Stromal cell of bone marrow (primary cell): Measurements from ENCODE around the gene CBX7.

Experiments used
- DNase-seq: peaks from one replicate; pipeline ENCODE4 v3.0.0-alpha.2; 2012; ENCODE audit warnings: low read depth

Gene CBX7

GRCh38 chr22:39123751-39124581, 28.5 kb downstream of the CBX7 start:
- no peak for DNase-seq

DNA sequence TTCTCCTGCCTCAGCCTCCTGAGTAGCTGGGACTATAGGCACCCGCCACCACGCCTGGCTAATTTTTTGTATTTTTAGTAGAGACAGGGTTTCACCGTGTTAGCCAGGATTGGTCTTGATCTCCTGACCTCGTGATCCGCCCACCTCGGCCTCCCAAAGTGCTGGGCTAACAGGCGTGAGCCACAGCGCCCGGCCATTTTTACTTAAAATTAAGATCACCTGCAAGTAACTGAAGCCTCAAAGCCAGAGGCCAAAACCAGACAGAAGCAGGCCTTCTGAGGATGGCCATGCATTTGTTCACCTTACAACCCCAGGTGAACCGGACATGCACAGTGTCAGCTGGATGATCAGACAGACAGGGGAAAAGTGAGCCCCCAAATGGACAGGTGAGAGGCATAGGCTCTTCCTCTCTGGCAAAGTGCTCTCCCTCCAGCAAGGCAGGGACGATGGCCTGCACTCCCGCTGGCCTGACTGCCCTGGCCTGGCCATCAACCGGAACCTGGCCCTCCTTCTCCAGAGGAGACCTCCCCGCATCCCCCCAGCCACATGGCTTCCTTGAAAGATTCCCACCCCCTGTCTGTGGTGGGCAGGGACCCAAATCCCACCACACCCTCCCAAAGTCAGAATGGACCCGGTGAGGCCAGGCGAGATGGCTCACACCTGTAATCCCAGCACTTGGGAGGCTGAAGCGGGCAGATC, 29.6 kb downstream of the CBX7 start:
- DNase-seq = no peak

- no peak for DNase-seq
Measured at GRCh38 chr22:39120983-39121382, 31.5 kb downstream of the CBX7 start.

DNA sequence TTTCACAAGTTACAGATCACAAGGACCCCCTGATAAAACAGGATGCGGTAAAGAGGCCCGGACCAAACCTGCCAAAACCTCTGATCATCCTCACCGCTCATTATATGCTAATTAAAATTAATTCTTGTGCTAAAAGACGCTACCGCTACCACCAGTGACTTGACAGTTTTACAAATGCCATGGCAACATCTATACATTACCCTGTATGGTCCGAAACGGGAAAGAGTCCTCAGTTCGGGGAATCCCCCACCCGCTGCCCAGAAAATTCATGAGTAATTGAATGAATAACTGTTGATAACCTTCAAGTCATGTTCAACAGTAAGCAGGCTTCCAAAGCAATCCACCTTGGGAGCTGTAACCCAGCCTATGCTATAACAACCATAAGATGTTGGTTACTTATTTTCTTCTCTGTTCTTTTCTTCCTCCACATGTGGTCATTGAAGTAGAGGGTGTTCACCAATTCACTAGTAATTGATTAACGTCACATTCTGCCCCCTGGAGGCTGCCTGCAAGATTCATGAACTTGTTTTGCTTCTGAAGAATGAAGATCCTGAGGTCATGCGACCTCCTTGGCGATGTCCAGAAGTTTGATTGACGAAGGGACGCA, 34.8 kb downstream of the CBX7 start:
- peak; percentile 19 for DNase-seq

DNA sequence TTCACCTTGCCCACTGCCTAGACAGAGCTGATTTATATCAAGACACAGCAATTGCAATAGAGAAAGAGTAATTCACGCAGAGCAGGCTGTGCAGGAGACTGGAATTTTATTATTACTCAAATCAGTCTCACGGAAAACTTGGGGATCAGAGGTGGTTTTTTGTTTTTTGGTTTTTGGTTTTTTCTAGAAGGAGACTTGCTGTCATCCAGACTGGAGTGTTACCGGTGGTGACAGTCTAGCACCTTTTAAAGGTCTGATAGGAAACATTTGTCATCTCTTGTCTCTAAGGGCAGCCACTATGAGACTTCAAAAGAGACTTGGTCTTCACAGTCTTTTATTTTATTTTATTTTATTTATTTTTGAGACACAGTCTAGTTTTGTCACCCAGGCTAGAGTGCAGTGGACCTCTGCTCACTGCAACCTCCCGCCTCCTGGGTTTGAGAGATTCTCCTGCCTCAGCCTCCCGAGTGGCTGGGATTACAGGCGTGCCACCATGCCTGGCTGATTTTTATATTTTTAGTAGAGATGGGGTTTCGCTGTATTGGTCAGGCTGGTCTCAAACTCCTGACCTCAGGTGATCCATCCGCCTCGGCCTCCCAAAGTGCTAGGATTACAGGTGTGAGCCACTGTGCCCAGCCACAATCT, 36.4 kb downstream of the CBX7 start:
- DNase-seq = no peak

- no peak for DNase-seq
Measured at GRCh38 chr22:39115570-39115969, 36.9 kb downstream of the CBX7 start.

DNA sequence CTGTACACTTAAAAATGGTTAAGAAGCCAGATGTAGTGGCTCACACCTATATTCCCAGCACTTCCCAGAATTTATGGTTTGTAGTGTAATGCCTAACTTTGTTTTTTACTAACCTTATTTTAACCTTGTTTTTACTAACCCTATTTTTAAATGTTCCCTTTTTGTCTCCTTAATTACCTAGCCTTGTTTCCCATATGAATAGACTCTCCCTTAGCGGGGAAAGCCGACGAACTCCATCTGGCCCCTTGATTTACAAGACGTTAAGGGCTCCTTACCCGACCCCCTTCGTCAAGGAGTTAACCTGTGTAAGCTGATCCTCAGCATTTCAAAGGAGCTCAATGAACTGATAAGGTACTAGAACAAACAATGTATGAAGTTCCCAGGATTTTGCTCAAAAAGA, 38.4 kb downstream of the CBX7 start:
- no peak for DNase-seq

DNA sequence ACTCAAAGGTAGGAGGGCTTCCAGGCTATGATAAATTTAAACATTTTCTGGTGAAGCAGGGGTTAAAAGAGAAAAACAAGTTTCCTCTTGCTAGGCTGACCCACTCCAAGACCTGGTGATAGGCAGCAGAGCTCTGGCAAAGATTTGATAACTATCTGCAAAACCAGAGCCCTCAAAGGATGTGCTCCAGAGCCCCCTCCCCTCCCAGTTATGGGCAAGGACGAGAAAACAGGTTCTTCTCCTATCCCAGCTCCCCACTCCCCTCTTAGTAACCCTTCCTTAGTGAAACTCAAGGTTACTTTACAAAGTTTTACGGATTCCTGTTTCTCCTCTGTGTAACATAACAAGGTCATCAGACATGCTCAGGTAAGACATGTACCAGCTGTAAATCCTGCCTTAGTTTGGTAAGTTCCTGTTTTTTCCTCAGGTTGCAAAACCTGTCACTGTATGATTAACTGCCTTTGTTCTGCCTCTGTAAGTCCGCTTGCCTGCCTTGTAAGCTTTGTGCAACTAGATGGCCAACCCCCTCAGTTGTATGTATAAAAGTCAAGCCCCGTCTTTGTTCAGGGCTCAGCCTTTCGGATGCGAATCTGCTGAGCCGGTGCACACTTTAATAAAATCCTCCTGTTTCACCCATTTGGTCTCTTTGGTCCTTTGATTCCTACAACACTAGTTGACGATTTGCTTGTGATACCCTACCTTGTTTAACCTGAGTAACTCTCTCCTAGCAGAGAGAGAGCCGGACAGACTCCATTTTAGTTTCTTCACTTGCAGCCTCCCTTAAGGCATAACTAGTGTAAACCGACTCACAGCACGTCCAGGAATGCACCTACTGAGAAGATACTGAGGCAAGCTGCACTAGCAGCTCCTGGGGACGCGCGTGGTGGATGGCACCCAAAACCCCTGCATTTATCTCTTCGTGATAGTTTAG, 41.6 kb downstream of the CBX7 start:
- DNase-seq = no peak

DNA sequence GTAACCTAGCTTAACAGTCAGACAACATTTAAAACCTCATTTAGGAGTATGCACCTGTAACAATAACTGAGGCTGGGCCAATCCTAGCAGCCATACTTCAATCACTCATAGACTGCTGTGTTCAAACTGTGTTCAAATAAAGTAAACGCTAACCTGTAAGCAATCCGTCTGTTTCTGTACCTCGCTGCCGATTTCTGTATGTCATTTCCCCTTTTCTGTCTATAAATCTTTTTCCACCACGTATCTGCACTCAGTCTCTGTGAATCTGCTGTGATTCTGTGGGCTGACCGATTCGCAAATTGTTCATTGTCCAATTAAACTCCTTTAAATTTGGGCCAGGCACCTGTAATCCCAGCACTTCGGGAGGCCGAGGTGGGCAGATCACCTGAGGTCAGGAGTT, 43.1 kb downstream of the CBX7 start:
- no peak for DNase-seq

- no peak for DNase-seq
Measured at GRCh38 chr22:39108487-39108886, 44.0 kb downstream of the CBX7 start.

DNA sequence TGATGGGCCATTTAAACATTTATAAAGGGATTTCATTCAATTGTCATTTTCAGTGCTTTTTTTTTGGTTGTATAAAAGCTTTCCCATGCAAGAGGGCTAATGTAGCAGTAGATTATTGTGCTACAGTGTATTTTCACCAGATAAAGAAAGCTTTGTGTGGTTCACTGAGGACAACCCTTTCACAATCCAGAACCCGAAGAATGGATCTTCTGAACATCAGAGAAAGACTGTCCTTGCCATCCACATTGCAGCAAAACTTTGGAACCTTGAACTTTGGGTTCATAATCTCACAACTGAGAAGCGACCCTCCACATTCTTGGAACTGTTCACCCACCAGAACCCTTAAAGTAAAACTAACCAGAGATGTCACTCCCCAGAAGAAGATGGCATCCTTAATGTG, 46.2 kb downstream of the CBX7 start:
- no peak for DNase-seq

DNA sequence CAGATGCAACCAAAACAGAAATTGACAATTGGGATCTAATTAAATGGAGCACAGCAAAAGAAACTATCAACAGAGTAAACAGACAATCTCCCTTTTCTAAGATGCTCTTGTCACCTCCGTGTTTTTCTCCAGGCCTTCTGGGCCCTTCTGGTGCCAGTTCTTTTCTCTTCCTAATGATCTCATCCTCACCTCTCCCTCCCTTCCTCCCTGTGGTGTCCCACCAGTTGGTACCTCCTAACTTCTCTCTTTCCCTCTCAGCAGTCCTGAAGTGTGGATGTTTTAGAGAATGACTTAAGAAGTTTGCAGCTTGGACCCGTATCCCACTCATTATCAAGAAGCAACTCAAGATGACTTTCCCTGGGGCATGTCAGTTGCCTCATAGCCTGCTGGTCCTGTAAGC, 49.0 kb downstream of the CBX7 start:
- no peak for DNase-seq

DNA sequence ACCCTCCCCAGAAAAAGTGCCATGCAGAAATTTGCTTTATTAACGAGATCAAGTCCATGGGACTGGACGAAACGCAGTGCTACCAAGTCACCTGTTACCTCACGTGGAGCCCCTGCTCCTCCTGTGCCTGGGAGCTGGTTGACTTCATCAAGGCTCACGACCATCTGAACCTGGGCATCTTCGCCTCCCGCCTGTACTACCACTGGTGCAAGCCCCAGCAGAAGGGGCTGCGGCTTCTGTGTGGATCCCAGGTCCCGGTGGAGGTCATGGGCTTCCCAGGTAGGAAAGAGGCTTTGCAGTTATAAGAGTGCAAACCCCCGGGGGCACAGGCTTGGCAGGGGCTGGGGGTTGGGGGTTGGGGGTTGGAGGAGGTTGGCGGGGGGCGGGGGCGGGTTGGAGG, 51.3 kb downstream of the CBX7 start:
- no peak for DNase-seq

GRCh38 chr22:39098576-39098975, 53.9 kb downstream of the CBX7 start:
- DNase-seq = no peak

DNA sequence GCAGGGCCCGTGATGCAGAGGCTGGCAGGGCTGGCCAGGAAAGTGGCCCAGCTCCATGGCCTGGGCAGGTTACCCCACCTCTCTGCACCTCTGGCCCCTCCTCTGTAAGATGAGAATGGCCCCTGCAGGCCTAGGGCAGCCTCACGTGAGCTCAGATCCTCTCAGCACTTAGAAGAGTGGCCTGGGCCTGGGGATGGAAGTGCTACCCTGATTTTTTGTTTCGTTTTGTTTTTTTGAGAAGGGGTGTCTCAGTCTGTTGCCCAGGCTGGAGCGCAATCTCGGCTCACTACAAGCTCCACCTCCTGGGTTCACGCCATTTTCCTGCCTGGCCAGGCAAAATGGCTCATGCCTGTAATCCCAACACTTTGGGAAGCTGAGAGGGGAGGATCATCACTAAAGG, 54.5 kb downstream of the CBX7 start:
- no peak for DNase-seq

DNA sequence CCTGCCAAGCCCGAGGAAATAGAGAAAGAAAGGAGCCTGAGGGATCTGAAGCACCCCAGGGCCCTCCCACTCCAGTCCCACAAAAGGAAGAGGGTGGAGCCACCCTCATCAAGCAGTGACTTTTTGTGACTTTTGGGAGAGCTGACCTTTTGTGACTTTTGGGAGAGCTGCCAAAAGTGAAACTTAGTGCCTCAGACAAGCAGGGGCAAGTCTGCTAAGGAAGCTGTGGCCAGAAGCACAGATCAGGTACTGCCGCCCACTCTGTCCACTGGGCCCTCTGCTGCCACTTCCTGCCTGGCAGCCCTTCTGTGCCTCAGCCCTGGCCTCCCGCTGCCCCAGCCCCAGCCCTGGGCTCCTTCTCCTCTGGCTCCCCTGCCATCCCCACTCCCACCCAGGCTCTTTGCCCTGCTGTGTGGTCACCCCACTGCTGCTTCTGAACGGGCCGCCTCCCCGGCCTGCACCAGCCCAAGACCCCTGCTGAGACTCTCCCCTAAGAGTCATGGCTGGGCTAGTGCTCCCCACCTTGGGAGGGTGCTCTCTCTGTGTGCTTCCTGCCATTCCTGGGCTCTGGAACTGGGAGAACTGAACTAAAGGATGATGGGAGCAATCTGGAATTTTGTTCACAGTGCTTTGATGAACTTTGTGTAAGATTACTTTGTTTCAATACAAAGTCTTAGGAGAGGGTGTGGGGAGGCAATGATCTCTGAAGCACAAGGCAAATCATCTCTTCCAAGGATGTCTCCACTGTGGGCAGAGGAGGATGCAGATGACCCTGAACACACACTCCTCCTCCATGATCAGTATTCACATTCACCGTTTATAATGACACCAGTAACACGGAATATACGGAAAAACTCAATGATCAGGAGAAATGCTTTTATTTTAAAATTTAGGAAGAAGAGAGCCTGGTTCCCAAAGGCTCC, 55.1 kb downstream of the CBX7 start, which contains the start of gene APOBEC3H:
Gene APOBEC3H (plus strand): TSS at position 147 of the 923 bp plus-strand sequence. CDS start 3,035 bp downstream, outside the sequence.
- no peak for DNase-seq

DNA sequence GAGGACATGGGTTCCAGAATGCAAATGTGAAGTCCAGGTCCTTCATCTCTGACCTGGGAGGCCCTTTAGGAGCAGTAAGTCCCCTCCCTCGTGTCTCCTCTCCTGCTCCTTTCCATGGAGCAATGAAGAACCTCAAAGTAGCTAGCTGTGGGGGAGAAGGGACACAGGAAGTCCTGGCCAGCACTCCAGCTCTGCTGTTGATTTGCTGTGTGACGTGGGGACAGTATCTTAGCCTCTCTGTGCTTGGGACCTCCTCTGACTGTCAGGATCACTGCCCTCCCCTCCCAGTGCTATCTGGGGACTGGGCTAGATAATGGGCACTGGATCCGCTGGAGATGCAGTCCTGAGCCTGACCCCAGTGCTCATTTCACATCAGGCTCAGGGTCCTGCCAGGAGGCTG, 56.5 kb downstream of the CBX7 start:
- no peak for DNase-seq

DNA sequence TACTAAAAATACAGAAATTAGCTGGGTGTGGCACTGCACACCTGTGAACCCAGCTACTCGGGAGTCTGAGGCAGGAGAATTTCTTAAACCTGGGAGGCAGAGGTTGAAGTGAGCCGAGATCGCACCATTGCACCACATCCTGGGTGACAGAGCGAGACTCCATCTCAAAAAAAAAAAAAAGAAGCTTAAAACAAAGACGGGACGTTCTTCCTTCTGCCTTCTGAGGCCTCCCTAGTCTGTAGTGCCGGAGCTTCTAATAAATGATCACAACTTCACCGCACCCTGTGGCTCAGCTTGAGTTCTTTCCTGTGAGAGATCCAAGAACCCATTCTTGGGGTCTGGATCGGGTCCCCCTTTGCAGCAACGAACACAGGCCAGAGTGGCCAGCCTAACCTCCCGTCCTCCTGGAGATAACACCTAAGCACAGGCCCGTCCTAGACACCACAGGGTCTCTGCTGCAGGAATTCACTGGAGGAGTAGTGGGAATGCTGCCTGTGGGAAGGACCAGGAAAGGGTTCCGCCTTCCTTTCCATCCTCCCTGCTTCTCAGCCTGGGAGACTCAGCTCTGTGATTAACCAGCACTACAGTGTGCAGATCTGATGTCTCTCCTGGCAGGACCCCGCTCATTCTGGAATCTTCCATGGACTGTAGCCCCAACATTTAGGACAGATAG, 57.6 kb downstream of the CBX7 start:
- DNase-seq = no peak

- DNase-seq = no peak
Measured at GRCh38 chr22:39092111-39092862, 60.2 kb downstream of the CBX7 start.
